T-cell (primary cell): ENCODE data around the gene ITGB6. TPM values are rescaled to one million over a fixed set of nuclear protein-coding genes. Genes with fewer than 3 reads are reported as not detected.

ENCODE experiments used
- ATAC-seq, 4 experiments: fragments of 200-7000 bp in 3 of 4; fragments of 150-1000 bp in 1 of 4; cut with Tn5 transposase; replicated peaks in 1 of 4; 1 replicate in 3 of 4; 2 replicates in 1 of 4; pipeline ENCODE4 v1.10.0; 2021; ENCODE audit warnings: moderate library complexity in 3 of 4, mild to moderate bottlenecking in 2 of 4, moderate number of reproducible peaks in 1 of 4
- CTCF ChIA-PET, 2 donors: fragments of 300-600 bp; sonication (Branson Sonifier 250); formaldehyde crosslinking; loops; one replicate each; lab custom pipeline; 2022; ENCODE audit warnings: antibody characterized with exemption in 2 of 2; lab: Charles Lee
- POLR2A ChIA-PET, 2 donors: fragments of 300-600 bp; sonication (Branson Sonifier 250); formaldehyde crosslinking; loops; one replicate each; lab custom pipeline; 2022; ENCODE audit warnings: antibody characterized with exemption in 2 of 2; lab: Charles Lee
- DNase-seq, 35 experiments: peaks; one replicate each; pipeline versions ENCODE4 v3.0.0 to v3.0.0-alpha.2; 2013 to 2023
- H3K27ac ChIP-seq: one replicate; pipeline ENCODE4 v1.5.1; 2013; ENCODE audit warnings: low read length
- H3K27me3 ChIP-seq, 2 experiments: replicated peaks in 1 of 2; 1 replicate in 1 of 2; 2 replicates in 1 of 2; pipeline versions ENCODE4 v1.6.1 to v1.7.0; 2013; ENCODE audit warnings: low read length in 1 of 2, mixed read lengths in 1 of 2; ENCODE audit not compliant: control insufficient read depth in 2 of 2, insufficient read depth in 2 of 2; ENCODE audit errors: extremely low read depth in 1 of 2
- H3K36me3 ChIP-seq, 2 donors: 1 replicate in 1 of 2; 2 replicates in 1 of 2; pipeline versions ENCODE4 v1.6.1 to v1.7.0; 2013; ENCODE audit warnings: low read length in 1 of 2; ENCODE audit not compliant: control insufficient read depth in 2 of 2, insufficient read depth in 1 of 2; ENCODE audit errors: extremely low read depth in 1 of 2
- H3K4me1 ChIP-seq, 2 experiments: 1 replicate in 1 of 2; 2 replicates in 1 of 2; pipeline versions ENCODE4 v1.6.1 to v1.7.0; 2013; ENCODE audit warnings: low read length in 2 of 2, mixed read lengths in 1 of 2; ENCODE audit not compliant: insufficient read depth in 2 of 2, control insufficient read depth in 1 of 2; ENCODE audit errors: extremely low read depth in 1 of 2
- H3K4me3 ChIP-seq, 2 donors: 1 replicate in 1 of 2; 2 replicates in 1 of 2; pipeline versions ENCODE4 v1.5.1 to v1.7.0; 2013; ENCODE audit warnings: mild to moderate bottlenecking in 2 of 2, low read length in 1 of 2, moderate library complexity in 1 of 2; ENCODE audit not compliant: control insufficient read depth in 1 of 2; ENCODE audit errors: extremely low read depth in 1 of 2
- H3K9me3 ChIP-seq: 2 replicates; pipeline ENCODE4 v1.7.0; 2013
- H3K27ac Mint-ChIP-seq, 2 donors: one replicate each; pipeline ENCODE4 v1.8.0; 2020 to 2021; ENCODE audit warnings: mild to moderate bottlenecking in 2 of 2, mixed read lengths in 2 of 2
- H3K27me3 Mint-ChIP-seq, 2 donors: one replicate each; pipeline ENCODE4 v1.8.0; 2021 to 2022; ENCODE audit warnings: mixed read lengths in 2 of 2
- H3K36me3 Mint-ChIP-seq: one replicate; pipeline ENCODE4 v1.8.0; 2021; ENCODE audit warnings: mixed read lengths
- H3K4me1 Mint-ChIP-seq, 3 donors: one replicate each; pipeline ENCODE4 v1.8.0; 2020 to 2022; ENCODE audit warnings: mixed read lengths in 3 of 3, mild to moderate bottlenecking in 1 of 3
- H3K4me3 Mint-ChIP-seq, 3 donors: one replicate each; pipeline ENCODE4 v1.8.0; 2020 to 2022; ENCODE audit warnings: mild to moderate bottlenecking in 3 of 3, mixed read lengths in 3 of 3, moderate library complexity in 3 of 3
- H3K9me3 Mint-ChIP-seq, 3 donors: one replicate each; pipeline ENCODE4 v1.8.0; 2020 to 2022; ENCODE audit warnings: mixed read lengths in 3 of 3
- WGBS: methylation state at CpG from one replicate; pipeline ENCODE4 v1.1.5; 2013; ENCODE audit warnings: missing lambda C conversion rate; ENCODE audit not compliant: insufficient coverage; 5-methylcytosine and 5-hydroxymethylcytosine counted together
- total RNA-seq, 35 experiments: library from RNA in 6 of 35; stranded (reverse) in 6 of 35; fragments of 120-200 nt in 1 of 35; gene quantifications; one replicate each; pipeline versions ENCODE4 v1.2.1 to v1.2.4 and lab custom pipeline; 2013 to 2026

The ITGB6 gene
- total RNA-seq, 5 donors from 2014 or later (not counting 1 experiment from before 2014, with no cell fraction given) = 0.09 to 0.38 TPM; not detected in 3

GRCh38 chr2:160141419-160141818, 58.7 kb downstream of the ITGB6 start:
- H3K27me3 Mint-ChIP-seq = peaks cover 3 to 14% of the 10 kb centered on the region in 2 donors
- ATAC-seq (no peak), DNase-seq (no peak)
- H3K36me3 ChIP-seq = no peaks in the 10 kb centered on the region
- no peaks in the 10 kb centered on the region for H3K36me3 Mint-ChIP-seq
- no peaks in the 10 kb centered on the region for H3K4me1 Mint-ChIP-seq
- H3K4me3 Mint-ChIP-seq = no peak overlapping the region
- WGBS = no CpG with 5 or more reads among the region's 4 CpGs
- no peak overlapping the region for H3K4me3 ChIP-seq
- no peak overlapping the region for H3K27ac Mint-ChIP-seq
- ChIA-PET CTCF (no interaction called here), POLR2A (no interaction called here)
- H3K27me3 ChIP-seq = peaks cover 0 to 3% of the 10 kb centered on the region in 2 experiments
- no peaks in the 10 kb centered on the region for H3K4me1 ChIP-seq
- H3K9me3 ChIP-seq = no peaks in the 10 kb centered on the region
- no peaks in the 10 kb centered on the region for H3K9me3 Mint-ChIP-seq
- no peak overlapping the region for H3K27ac ChIP-seq

GRCh38 chr2:160140471-160140870, 59.6 kb downstream of the ITGB6 start:
- Histone ChIP-seq H3K27ac (no peak overlapping the region), H3K36me3 (no peaks in the 10 kb centered on the region), H3K9me3 (no peaks in the 10 kb centered on the region), H3K27me3 (peaks cover 0 to under 1% of the 10 kb centered on the region in 2 experiments), H3K4me1 (no peaks in the 10 kb centered on the region), H3K4me3 (no peak overlapping the region)
- ATAC-seq (no peak), DNase-seq (no peak)
- Mint-ChIP-seq H3K4me1 (no peaks in the 10 kb centered on the region), H3K36me3 (no peaks in the 10 kb centered on the region), H3K27me3 (peaks cover 0 to 13% of the 10 kb centered on the region in 2 donors), H3K9me3 (no peaks in the 10 kb centered on the region), H3K4me3 (no peak overlapping the region), H3K27ac (no peak overlapping the region)
- ChIA-PET CTCF (no interaction called here), POLR2A (no interaction called here)
- WGBS = no CpG with 5 or more reads among the region's 4 CpGs

- Histone ChIP-seq H3K4me3 (no peak overlapping the region), H3K36me3 (no peaks in the 10 kb centered on the region), H3K9me3 (no peaks in the 10 kb centered on the region), H3K4me1 (no peaks in the 10 kb centered on the region), H3K27ac (no peak overlapping the region), H3K27me3 (no peaks in the 10 kb centered on the region)
- no peak for ATAC-seq
- ChIA-PET POLR2A (no interaction called here), CTCF (no interaction called here)
- peaks cover 0 to 11% of the 10 kb centered on the region in 2 donors for H3K27me3 Mint-ChIP-seq
- H3K4me1 Mint-ChIP-seq = no peaks in the 10 kb centered on the region
- H3K9me3 Mint-ChIP-seq = no peaks in the 10 kb centered on the region
- no peaks in the 10 kb centered on the region for H3K36me3 Mint-ChIP-seq
- H3K27ac Mint-ChIP-seq = no peak overlapping the region
- no peak overlapping the region for H3K4me3 Mint-ChIP-seq
- no peak for DNase-seq
- WGBS = 100% methylated on average over 1 of the region's 1 CpG
Observed at GRCh38 chr2:160139991-160140390, 60.1 kb downstream of the ITGB6 start.

DNA sequence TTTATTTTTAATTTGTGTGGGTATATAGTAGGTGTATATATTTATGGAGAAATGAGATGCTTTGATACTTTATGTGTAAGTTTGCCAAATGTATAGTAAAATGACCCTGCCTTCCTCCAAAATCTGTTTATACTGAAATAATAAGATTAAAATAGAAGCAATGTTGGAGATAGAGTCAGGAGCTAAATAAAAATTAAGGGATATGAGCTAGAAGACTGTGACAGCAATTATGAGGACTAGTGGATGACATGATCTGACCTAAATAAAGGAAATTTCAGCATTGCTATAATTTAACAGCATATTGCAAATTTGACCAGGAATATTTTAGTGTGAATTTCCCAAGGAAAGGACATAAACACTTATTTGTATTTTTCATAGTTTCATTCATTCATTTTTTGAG, 60.7 kb downstream of the ITGB6 start:
- CTCF ChIA-PET = no interaction called here
- H3K27me3 ChIP-seq = no peaks in the 10 kb centered on the region
- ATAC-seq = no peak

GRCh38 chr2:160138406-160138805, 61.7 kb downstream of the ITGB6 start:
- no peaks in the 10 kb centered on the region for H3K36me3 Mint-ChIP-seq
- H3K27ac Mint-ChIP-seq = no peak overlapping the region
- CTCF ChIA-PET = interaction anchor here in 1 of 2 donors (0.6 kb wide), 1 partner anchor 41 kb away, joined by 4 read pairs; no protein-coding TSS in a partner anchor
- no peaks in the 10 kb centered on the region for H3K4me1 Mint-ChIP-seq
- H3K27me3 Mint-ChIP-seq = peaks cover 6 to 10% of the 10 kb centered on the region in 2 donors
- no peaks in the 10 kb centered on the region for H3K9me3 Mint-ChIP-seq
- 80% methylated on average over 1 of the region's 1 CpG for WGBS
- H3K4me3 Mint-ChIP-seq = no peak overlapping the region
- H3K9me3 ChIP-seq = no peaks in the 10 kb centered on the region
- POLR2A ChIA-PET = no interaction called here
- H3K27me3 ChIP-seq = no peaks in the 10 kb centered on the region
- H3K4me1 ChIP-seq = no peaks in the 10 kb centered on the region
- H3K36me3 ChIP-seq = no peaks in the 10 kb centered on the region
- H3K4me3 ChIP-seq = no peak overlapping the region
- no peak for ATAC-seq
- no peak for DNase-seq
- no peak overlapping the region for H3K27ac ChIP-seq

More for the DNA sequence above, 60.7 kb downstream of the ITGB6 start:
- H3K4me1 ChIP-seq = no peaks in the 10 kb centered on the region
- no peak for DNase-seq
- no peaks in the 10 kb centered on the region for H3K9me3 Mint-ChIP-seq
- H3K4me3 ChIP-seq = no peak overlapping the region
- H3K27ac Mint-ChIP-seq = no peak overlapping the region
- H3K9me3 ChIP-seq = no peaks in the 10 kb centered on the region
- no peak overlapping the region for H3K4me3 Mint-ChIP-seq
- H3K36me3 ChIP-seq = no peaks in the 10 kb centered on the region
- POLR2A ChIA-PET = no interaction called here
- no peak overlapping the region for H3K27ac ChIP-seq
- H3K27me3 Mint-ChIP-seq = peaks cover 0 to 11% of the 10 kb centered on the region in 2 donors
- H3K36me3 Mint-ChIP-seq = no peaks in the 10 kb centered on the region
- no peaks in the 10 kb centered on the region for H3K4me1 Mint-ChIP-seq

GRCh38 chr2:160137464-160137863, 62.6 kb downstream of the ITGB6 start:
- no peaks in the 10 kb centered on the region for H3K4me1 ChIP-seq
- no peak overlapping the region for H3K27ac Mint-ChIP-seq
- H3K9me3 ChIP-seq = no peaks in the 10 kb centered on the region
- no peaks in the 10 kb centered on the region for H3K4me1 Mint-ChIP-seq
- no peaks in the 10 kb centered on the region for H3K36me3 ChIP-seq
- peaks cover 6 to 14% of the 10 kb centered on the region in 2 donors for H3K27me3 Mint-ChIP-seq
- WGBS = 98% methylated on average over 7 of the region's 8 CpGs
- CTCF ChIA-PET = no interaction called here
- DNase-seq (no peak), ATAC-seq (no peak)
- no peaks in the 10 kb centered on the region for H3K9me3 Mint-ChIP-seq
- POLR2A ChIA-PET = no interaction called here
- no peaks in the 10 kb centered on the region for H3K27me3 ChIP-seq
- H3K4me3 Mint-ChIP-seq = no peak overlapping the region
- no peak overlapping the region for H3K27ac ChIP-seq
- H3K36me3 Mint-ChIP-seq = no peaks in the 10 kb centered on the region
- H3K4me3 ChIP-seq = no peak overlapping the region

DNA sequence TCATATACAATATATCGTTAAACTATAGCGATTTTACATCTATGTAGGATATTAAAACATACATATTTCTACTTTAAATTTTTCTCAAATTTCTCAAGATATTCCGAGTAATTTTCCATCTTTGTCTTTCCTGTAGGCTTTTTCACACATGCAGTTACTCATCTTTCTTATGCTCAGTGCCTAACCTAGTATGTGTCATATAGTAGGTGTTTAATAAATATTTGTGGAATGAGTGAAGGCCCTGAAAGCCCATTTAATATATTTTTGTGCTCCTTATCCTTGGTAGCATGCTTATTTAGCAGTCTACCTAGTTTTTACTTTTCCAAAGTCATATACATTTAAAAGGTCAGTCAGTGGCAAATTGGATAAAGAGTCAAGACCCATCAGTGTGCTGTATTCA, 67.3 kb downstream of the ITGB6 start:
- H3K4me3 Mint-ChIP-seq = no peak overlapping the region
- Histone ChIP-seq H3K36me3 (no peaks in the 10 kb centered on the region), H3K9me3 (no peaks in the 10 kb centered on the region), H3K4me1 (no peaks in the 10 kb centered on the region), H3K27ac (no peak overlapping the region), H3K27me3 (peaks cover 0 to 3% of the 10 kb centered on the region in 2 experiments), H3K4me3 (no peak overlapping the region)
- H3K27ac Mint-ChIP-seq = no peak overlapping the region
- peaks cover 15 to 23% of the 10 kb centered on the region in 2 donors for H3K27me3 Mint-ChIP-seq
- H3K36me3 Mint-ChIP-seq = no peaks in the 10 kb centered on the region
- H3K4me1 Mint-ChIP-seq = no peaks in the 10 kb centered on the region
- ATAC-seq = no peak
- no peaks in the 10 kb centered on the region for H3K9me3 Mint-ChIP-seq
- POLR2A ChIA-PET = no interaction called here
- WGBS = no CpG with 5 or more reads among the region's 3 CpGs
- CTCF ChIA-PET = no interaction called here
- no peak for DNase-seq
